GM18868 (cell line): Measurements from ENCODE around the gene SLC39A9.
"Not testable (repeated sequence)": the region's sequence is repeated elsewhere in the genome, so short reads cannot be mapped to it uniquely, and the experiment has no call there.

ENCODE experiments used
- ATAC-seq: cut with Tn5 transposase; IDR thresholded peaks from one replicate; pipeline ENCODE4 v1.9.1; 2021; ENCODE audit warnings: mild to moderate bottlenecking, moderate library complexity; ENCODE audit not compliant: unreplicated experiment

SLC39A9 gene

GRCh38 chr14:69473260-69473659 is 74.8 kb downstream of the SLC39A9 start:
- ATAC-seq, result no peak

- no peak for ATAC-seq
These were observed 75.5 kb downstream of the SLC39A9 start for GRCh38 chr14:69473946-69474345.

- no peak for ATAC-seq
These were observed 76.8 kb downstream of the SLC39A9 start for GRCh38 chr14:69475194-69475818.

- ATAC-seq, result not testable (repeated sequence)
These were observed 78.4 kb downstream of the SLC39A9 start for GRCh38 chr14:69476824-69477450.

- ATAC-seq, result not testable (repeated sequence)
These were observed 79.6 kb downstream of the SLC39A9 start for GRCh38 chr14:69478055-69478454.

GRCh38 chr14:69479696-69480095 is 81.2 kb downstream of the SLC39A9 start:
- no peak for ATAC-seq

GRCh38 chr14:69480136-69480535 is 81.6 kb downstream of the SLC39A9 start:
- no peak for ATAC-seq

- peak; percentile 94 for ATAC-seq
These were observed 83.5 kb downstream of the SLC39A9 start for GRCh38 chr14:69481815-69482568.

GRCh38 chr14:69483765-69484443 is 85.4 kb downstream of the SLC39A9 start:
- no peak for ATAC-seq

GRCh38 chr14:69484444-69485314 is 86.2 kb downstream of the SLC39A9 start, which contains the start of gene PLEKHD1:
Gene PLEKHD1 (plus strand): TSS chr14:69484728. CDS start chr14:69484966, 238 bp downstream.
- no peak for ATAC-seq

- no peak for ATAC-seq
These were observed 86.8 kb downstream of the SLC39A9 start for GRCh38 chr14:69485315-69485660.

- no peak for ATAC-seq
These were observed 87.2 kb downstream of the SLC39A9 start for GRCh38 chr14:69485701-69486100.

- ATAC-seq, result no peak
These were observed 88.7 kb downstream of the SLC39A9 start for GRCh38 chr14:69487226-69487625.

GRCh38 chr14:69487771-69488170 is 89.3 kb downstream of the SLC39A9 start:
- ATAC-seq, result no peak

- ATAC-seq, result no peak
These were observed 91.0 kb downstream of the SLC39A9 start for GRCh38 chr14:69489495-69489894.

GRCh38 chr14:69490219-69490918 is 91.9 kb downstream of the SLC39A9 start:
- no peak for ATAC-seq

GRCh38 chr14:69491193-69491592 is 92.7 kb downstream of the SLC39A9 start:
- no peak for ATAC-seq

GRCh38 chr14:69493038-69493437 is 94.5 kb downstream of the SLC39A9 start:
- no peak for ATAC-seq

- ATAC-seq, result no peak
These were observed 95.3 kb downstream of the SLC39A9 start for GRCh38 chr14:69493791-69494190.
